ENCODE measurements around the gene HOXA5.

The HOXA5 gene

GRCh38 chr7:27125986-27126394 lies 17.5 kb downstream of the HOXA5 start:
- in situ Hi-C loops (cut with HindIII; ENCODE audit: low sequenced_read_pairs) = loop anchor here (5.0 kb wide), 4 partner anchors 36 to 434 kb away; no protein-coding TSS in a partner anchor

- in situ Hi-C loops (cut with HindIII; ENCODE audit: low sequenced_read_pairs) = loop anchor here (5.0 kb wide), 4 partner anchors 37 to 433 kb away; no protein-coding TSS in a partner anchor
Measured at GRCh38 chr7:27124902-27125689, 18.4 kb downstream of the HOXA5 start.

- in situ Hi-C loops (cut with HindIII; ENCODE audit: low sequenced_read_pairs) = no loop called here
Measured at GRCh38 chr7:27124096-27124901, 19.2 kb downstream of the HOXA5 start.

- in situ Hi-C loops (cut with HindIII; ENCODE audit: low sequenced_read_pairs) = no loop called here
Measured at GRCh38 chr7:27123477-27124053, 19.9 kb downstream of the HOXA5 start.

- in situ Hi-C loops (cut with HindIII; ENCODE audit: low sequenced_read_pairs) = no loop called here
Measured at GRCh38 chr7:27123007-27123476, 20.4 kb downstream of the HOXA5 start.

- in situ Hi-C loops (cut with HindIII; ENCODE audit: low sequenced_read_pairs) = no loop called here
Measured at GRCh38 chr7:27122077-27122910, 21.2 kb downstream of the HOXA5 start.

GRCh38 chr7:27121684-27122076 lies 21.8 kb downstream of the HOXA5 start:
- in situ Hi-C loops (cut with HindIII; ENCODE audit: low sequenced_read_pairs) = no loop called here

GRCh38 chr7:27119412-27119911 lies 24.0 kb downstream of the HOXA5 start:
- in situ Hi-C loops (cut with HindIII; ENCODE audit: low sequenced_read_pairs) = no loop called here

- in situ Hi-C loops (cut with HindIII; ENCODE audit: low sequenced_read_pairs) = no loop called here
Measured at GRCh38 chr7:27118580-27118979, 24.9 kb downstream of the HOXA5 start.

GRCh38 chr7:27117887-27118491 lies 25.5 kb downstream of the HOXA5 start:
- in situ Hi-C loops (cut with HindIII; ENCODE audit: low sequenced_read_pairs) = no loop called here

GRCh38 chr7:27116962-27117886 lies 26.3 kb downstream of the HOXA5 start:
- in situ Hi-C loops (cut with HindIII; ENCODE audit: low sequenced_read_pairs) = no loop called here

- in situ Hi-C loops (cut with HindIII; ENCODE audit: low sequenced_read_pairs) = no loop called here
Measured at GRCh38 chr7:27116031-27116961, 27.2 kb downstream of the HOXA5 start.

GRCh38 chr7:27115221-27116026 lies 28.1 kb downstream of the HOXA5 start:
- in situ Hi-C loops (cut with HindIII; ENCODE audit: low sequenced_read_pairs) = no loop called here

GRCh38 chr7:27114881-27115220 lies 28.6 kb downstream of the HOXA5 start:
- in situ Hi-C loops (cut with HindIII; ENCODE audit: low sequenced_read_pairs) = no loop called here

- in situ Hi-C loops (cut with HindIII; ENCODE audit: low sequenced_read_pairs) = no loop called here
Measured at GRCh38 chr7:27113991-27114769, 29.3 kb downstream of the HOXA5 start.
